Endothelial cell of umbilical vein (primary cell): ENCODE results near the gene NXF1. TPM values are rescaled to one million over a fixed set of nuclear protein-coding genes. Genes with fewer than 3 reads are reported as not detected.

Experiments used
- BruUV-seq: library from RNA; stranded (reverse); fragments of 400-500 nt; replicated peaks from 2 replicates; lab custom pipeline; 2021; lab: Mats Ljungman, UMichigan
- CTCF ChIA-PET: fragments of 300-600, 350-600 bp; sonication (Branson Sonifier 250); formaldehyde crosslinking; loops from one replicate; lab custom pipeline; 2021; ENCODE audit warnings: antibody characterized with exemption, inconsistent platforms; lab: Charles Lee
- POLR2A ChIA-PET: fragments of 300-600, 350-600 bp; sonication (Branson Sonifier 250); formaldehyde crosslinking; loops from one replicate; lab custom pipeline; 2021; ENCODE audit warnings: antibody characterized with exemption, inconsistent platforms; lab: Charles Lee
- DNase-seq: peaks from one replicate; pipeline ENCODE4 v3.0.0-alpha.2; 2011; ENCODE audit warnings: low read depth, low spot score
- FAIRE-seq: peaks from 2 replicates; lab custom pipeline; 2011; peaks lifted over from hg19 to GRCh38; lab: Jason Lieb, UNC
- H2AFZ ChIP-seq: 2 replicates; pipeline ENCODE4 v1.6.0; 2012; ENCODE audit warnings: low read depth, low read length, control low read depth, inconsistent platforms
- H3K27ac ChIP-seq: 2 replicates; pipeline ENCODE4 v1.5.1; 2011; ENCODE audit warnings: low read depth, mild to moderate bottlenecking, control low read depth, low read length, moderate library complexity; ENCODE audit not compliant: insufficient read depth
- H3K27me3 ChIP-seq, 2 experiments: 2 replicates each; pipeline versions ENCODE4 v1.6.0 to v1.6.1; 2011; ENCODE audit warnings: low read length in 2 of 2, mixed read lengths in 1 of 2; ENCODE audit not compliant: control insufficient read depth in 2 of 2, insufficient read depth in 2 of 2
- H3K36me3 ChIP-seq, 2 experiments: 2 replicates in 1 of 2; 3 replicates in 1 of 2; pipeline ENCODE4 v1.5.1; 2011; ENCODE audit warnings: low read length in 2 of 2, mild to moderate bottlenecking in 1 of 2, moderate library complexity in 1 of 2; ENCODE audit not compliant: control insufficient read depth in 2 of 2, insufficient read depth in 2 of 2; ENCODE audit errors: extremely low read depth in 1 of 2
- H3K4me1 ChIP-seq: 3 replicates; pipeline ENCODE4 v1.5.1; 2011; ENCODE audit warnings: mild to moderate bottlenecking, low read length; ENCODE audit not compliant: control insufficient read depth, insufficient read depth; ENCODE audit errors: extremely low read depth
- H3K4me2 ChIP-seq: 2 replicates; pipeline ENCODE4 v1.6.1; 2011; ENCODE audit warnings: low read length, control low read depth, mixed read lengths; ENCODE audit not compliant: insufficient read depth
- H3K4me3 ChIP-seq, 3 experiments: fragments of 200-600 bp in 1 of 3; sonication (generic), shearing (Covaris generic) in 1 of 3; replicated peaks in 1 of 3; 2 replicates each; pipeline ENCODE4 v1.5.1; 2011 to 2016; ENCODE audit warnings: control low read depth in 3 of 3, low read length in 3 of 3, mild to moderate bottlenecking in 2 of 3, inconsistent platforms in 1 of 3, low read depth in 1 of 3, moderate library complexity in 1 of 3; ENCODE audit not compliant: insufficient read depth in 1 of 3
- H3K79me2 ChIP-seq: 2 replicates; pipeline ENCODE4 v1.6.0; 2012; ENCODE audit warnings: low read length, inconsistent platforms; ENCODE audit not compliant: control insufficient read depth, insufficient read depth
- H3K9ac ChIP-seq: replicated peaks from 2 replicates; pipeline ENCODE3; 2011; ENCODE audit warnings: low read length, control low read depth; ENCODE audit not compliant: insufficient read depth; ENCODE audit errors: extremely low read depth
- H3K9me1 ChIP-seq: replicated peaks from 3 replicates; pipeline ENCODE4 v1.6.0; 2011; ENCODE audit warnings: mild to moderate bottlenecking, low read length; ENCODE audit not compliant: control insufficient read depth, insufficient read depth; ENCODE audit errors: extremely low read depth
- H3K9me3 ChIP-seq: replicated peaks from 2 replicates; pipeline ENCODE4 v1.5.1; 2012; ENCODE audit warnings: low read length, inconsistent platforms; ENCODE audit not compliant: control insufficient read depth, insufficient read depth
- H4K20me1 ChIP-seq: replicated peaks from 2 replicates; pipeline ENCODE3; 2011; ENCODE audit warnings: mild to moderate bottlenecking, low read length; ENCODE audit not compliant: control insufficient read depth, insufficient read depth; ENCODE audit errors: extremely low read depth
- CTCF ChIP-seq, 2 donors: IDR thresholded peaks; 1 replicate in 1 of 2; 2 replicates in 1 of 2; pipeline ENCODE4 v1.5.1; 2011; ENCODE audit warnings: low read length in 2 of 2, mild to moderate bottlenecking in 2 of 2, moderate library complexity in 2 of 2, control low read depth in 1 of 2, inconsistent platforms in 1 of 2, low read depth in 1 of 2; ENCODE audit not compliant: insufficient read depth in 1 of 2; ENCODE audit errors: extremely low read depth in 1 of 2
- EZH2 ChIP-seq: IDR thresholded peaks from 2 replicates; pipeline ENCODE4 v1.6.1; 2012; ENCODE audit warnings: borderline replicate concordance, low read depth, mild to moderate bottlenecking, moderate library complexity, low read length, inconsistent platforms; ENCODE audit not compliant: severe bottlenecking
- FOS ChIP-seq: IDR thresholded peaks from 2 replicates; pipeline ENCODE4 v1.6.1; 2011; ENCODE audit warnings: mild to moderate bottlenecking, low read length, moderate library complexity, borderline replicate concordance; ENCODE audit not compliant: insufficient read depth
- GATA2 ChIP-seq: IDR thresholded peaks from 2 replicates; pipeline ENCODE4 v1.7.0; 2011; ENCODE audit warnings: low read depth, mild to moderate bottlenecking, moderate library complexity, mixed read lengths, low read length; ENCODE audit not compliant: insufficient read length, insufficient read depth
- JUN ChIP-seq: IDR thresholded peaks from 2 replicates; pipeline ENCODE4 v1.6.1; 2011; ENCODE audit warnings: borderline replicate concordance, low read depth; ENCODE audit not compliant: insufficient read length, insufficient read depth
- MAX ChIP-seq: IDR thresholded peaks from 2 replicates; pipeline ENCODE4 v1.6.1; 2011; ENCODE audit not compliant: insufficient read depth, insufficient read length
- MYC ChIP-seq: IDR thresholded peaks from one replicate; pipeline ENCODE4 v1.6.1; 2011; ENCODE audit warnings: mild to moderate bottlenecking, low read depth, low read length
- POLR2A ChIP-seq: IDR thresholded peaks from 2 replicates; pipeline ENCODE4 v1.6.1; 2012; ENCODE audit warnings: low read depth, mild to moderate bottlenecking, control low read depth, low read length
- POLR2AphosphoS5 ChIP-seq: IDR thresholded peaks from 2 replicates; pipeline ENCODE4 v1.6.1; 2012; ENCODE audit warnings: low read depth, mild to moderate bottlenecking, control low read depth, low read length, moderate library complexity; ENCODE audit not compliant: insufficient read depth
- dilution Hi-C: fragments of 300-500 bp; cut with MboI; formaldehyde crosslinking; loops from one replicate; pipeline ENCODE4 v1.15.0; 2019; ENCODE audit warnings: low sequenced_read_pairs; ENCODE audit not compliant: extremely low pct_ligation_motif_present
- intact Hi-C: fragments of 100-400 bp; cut with micrococcal nuclease; formaldehyde crosslinking; loops from one replicate; pipeline ENCODE4 v1.10.0; 2022
- polyA plus RNA-seq, 4 experiments: library from polyadenylated mRNA; depleted of rRNA in 3 of 4; stranded (reverse) in 3 of 4; unstranded in 1 of 4; fragments of >200 nt; gene quantifications; 2 replicates each; pipeline versions ENCODE4 v1.2.1 to v1.2.3, GENCODE V29; 2011 to 2012; ENCODE audit warnings: missing spikeins in 1 of 4
- total RNA-seq: library from RNA; stranded (reverse); gene quantifications from 2 replicates; pipeline ENCODE4 v1.2.3, GENCODE V29; 2021

The NXF1 gene
- total and polyA plus RNA-seq, 2 donors (not counting 3 experiments of a cell fraction or from before 2014, with no cell fraction given) = 74.4 to 101 TPM

GRCh38 chr11:62789576-62789975, 15.7 kb downstream of the NXF1 start:
- no peak overlapping the region for H3K4me3 ChIP-seq
- no peak for DNase-seq

More at GRCh38 chr11:62789576-62789975, 15.7 kb downstream of the NXF1 start:
- H3K9me3 ChIP-seq = no peaks in the 10 kb centered on the region
- H3K4me1 ChIP-seq = peaks cover 17% of the 10 kb centered on the region
- no peaks in the 10 kb centered on the region for H3K27me3 ChIP-seq
- TF ChIP-seq GATA2 (no peak), MYC (no peak), EZH2 (no peak), JUN (no peak), CTCF (IDR thresholded peaks at IDR 0.05; ENCODE audit: extremely low read depth in 1 of 2, insufficient read depth in 1 of 2, low read depth in 1 of 2, low read length in 2 of 2) (no peak), FOS (no peak), POLR2A (no peak), POLR2AphosphoS5 (no peak), MAX (no peak)
- peaks cover 9 to 25% of the 10 kb centered on the region in 2 experiments for H3K36me3 ChIP-seq
- no peak overlapping the region for H3K27ac ChIP-seq
- no peak overlapping the region for H3K4me2 ChIP-seq
- no peaks in the 10 kb centered on the region for H4K20me1 ChIP-seq
- H3K9me1 ChIP-seq = no peaks in the 10 kb centered on the region
- H2AFZ ChIP-seq = no peak overlapping the region
- ChIA-PET CTCF (no interaction called here), POLR2A (interaction anchor here (1.9 kb wide), 1 partner anchor 52 kb away, joined by 9 read pairs; no protein-coding TSS in a partner anchor)
- intact Hi-C loops (no loop called here), dilution Hi-C loops (no loop called here)
- no TSS peak for BruUV-seq
- H3K9ac ChIP-seq = no peak overlapping the region
- no peak for FAIRE-seq
- peaks cover 27% of the 10 kb centered on the region for H3K79me2 ChIP-seq
